ENCODE data around the gene ZNF618.

- TF ChIP-seq CTCF (conservative IDR thresholded peaks at IDR 0.05; ENCODE audit: low read length) (no peak), EZH2phosphoT487 (IDR thresholded peaks at IDR 0.05; ENCODE audit: borderline replicate concordance, low read depth, low read length) (no peak)
Measured at GRCh38 chr9:113991714-113992113, 115.6 kb downstream of the ZNF618 start.
